Liver (tissue), 9 donors: Measurements from ENCODE around the gene RFPL1. TPM values are rescaled to one million over a fixed set of nuclear protein-coding genes. Genes with fewer than 3 reads are reported as not detected.
"Not testable (repeated sequence)": the region's sequence is repeated elsewhere in the genome, so short reads cannot be mapped to it uniquely, and the experiment has no call there.

Experiments
- DNase-seq: peaks from one replicate; pipeline ENCODE4 v3.0.0-alpha.2; 2017; ENCODE audit warnings: low spot score
- H3K27ac ChIP-seq, 2 donors: one replicate each; pipeline ENCODE4 v1.7.0; 2013; ENCODE audit warnings: inconsistent platforms in 2 of 2, low read length in 2 of 2, control low read depth in 1 of 2, low read depth in 1 of 2, mild to moderate bottlenecking in 1 of 2
- H3K27me3 ChIP-seq, 4 donors: one replicate each; pipeline versions ENCODE4 v1.6.1 to v1.7.0; 2013; ENCODE audit warnings: low read length in 3 of 4, inconsistent platforms in 1 of 4, mild to moderate bottlenecking in 1 of 4, moderate library complexity in 1 of 4; ENCODE audit not compliant: control insufficient read depth in 4 of 4, insufficient read depth in 4 of 4
- H3K36me3 ChIP-seq, 4 donors: one replicate each; pipeline versions ENCODE4 v1.6.1 to v1.7.0; 2013; ENCODE audit warnings: low read length in 3 of 4, mild to moderate bottlenecking in 3 of 4, low read depth in 1 of 4, moderate library complexity in 1 of 4; ENCODE audit not compliant: control insufficient read depth in 4 of 4, insufficient read depth in 3 of 4
- H3K4me1 ChIP-seq, 4 donors: one replicate each; pipeline versions ENCODE4 v1.6.1 to v1.7.0; 2013; ENCODE audit warnings: low read length in 3 of 4, mild to moderate bottlenecking in 3 of 4, moderate library complexity in 1 of 4; ENCODE audit not compliant: control insufficient read depth in 4 of 4, insufficient read depth in 4 of 4
- H3K4me3 ChIP-seq, 3 donors: one replicate each; pipeline versions ENCODE4 v1.6.1 to v1.7.0; 2013; ENCODE audit warnings: low read length in 3 of 3, control low read depth in 1 of 3, low read depth in 1 of 3, mild to moderate bottlenecking in 1 of 3
- H3K9ac ChIP-seq, 2 donors: one replicate each; pipeline ENCODE4 v1.7.0; 2013; ENCODE audit warnings: low read length in 2 of 2, mild to moderate bottlenecking in 2 of 2, moderate library complexity in 2 of 2, control low read depth in 1 of 2, low read depth in 1 of 2
- H3K9me3 ChIP-seq, 4 donors: one replicate each; pipeline versions ENCODE4 v1.6.1 to v1.7.0; 2013; ENCODE audit warnings: low read length in 3 of 4; ENCODE audit not compliant: control insufficient read depth in 4 of 4
- EGR1 ChIP-seq, 2 donors: IDR thresholded peaks; 2 replicates each; pipeline ENCODE4 v1.6.1; 2016 to 2018; ENCODE audit warnings: antibody characterized with exemption in 2 of 2, low read depth in 2 of 2
- FOXA2 ChIP-seq: IDR thresholded peaks from 2 replicates; pipeline ENCODE4 v1.6.1; 2016; ENCODE audit warnings: antibody characterized with exemption
- MAX ChIP-seq: IDR thresholded peaks from 2 replicates; pipeline ENCODE4 v1.6.1; 2016; ENCODE audit warnings: antibody characterized with exemption
- RAD21 ChIP-seq, 2 donors: IDR thresholded peaks; 2 replicates each; pipeline ENCODE4 v1.6.1; 2016; ENCODE audit warnings: antibody characterized with exemption in 2 of 2, mild to moderate bottlenecking in 2 of 2
- SP1 ChIP-seq: IDR thresholded peaks from 2 replicates; pipeline ENCODE4 v1.6.1; 2018; ENCODE audit warnings: antibody characterized with exemption, mild to moderate bottlenecking
- ZBTB33 ChIP-seq: IDR thresholded peaks from 2 replicates; pipeline ENCODE4 v1.6.1; 2016; ENCODE audit warnings: antibody characterized with exemption
- WGBS: extraction: QIAGEN DNeasy Blood & Tissue Kit; methylation state at CpG from one replicate; pipeline ENCODE4 v1.1.7; 2013; 5-methylcytosine and 5-hydroxymethylcytosine counted together
- polyA plus RNA-seq, 2 donors: library from polyadenylated mRNA; stranded (reverse) in 1 of 2; unstranded in 1 of 2; fragments of 200-250 nt in 1 of 2; fragments of >200 nt in 1 of 2; fragmentation: Nextera tagmentation in 1 of 2; extraction: Ambion mirVana in 1 of 2; gene quantifications; one replicate each; pipeline versions ENCODE4 v1.2.1 to v1.2.3, GENCODE V29; 2013 to 2015
- total RNA-seq, 2 donors: library from RNA; depleted of rRNA; stranded (reverse); fragments of >200 nt; gene quantifications; one replicate each; pipeline ENCODE4 v1.2.3, GENCODE V29; 2014
- donor health status: healthy.
- donor health status: healthy.
- donor health status: healthy.
- donor health status: healthy.
- donor health status: healthy.

The RFPL1 gene
- total RNA-seq (1 to 10 TPM in 1 of 2 donors, not detected in 1; 1.0 TPM), polyA plus RNA-seq (1 to 10 TPM in 1 of 2 donors, not detected in 1; 1.0 TPM)

- H3K9me3 ChIP-seq, H3K9ac ChIP-seq, H3K4me3 ChIP-seq, H3K36me3 ChIP-seq, H3K4me1 ChIP-seq, H3K27ac ChIP-seq, H3K27me3 ChIP-seq, DNase-seq: not testable (repeated sequence)
- WGBS, result 94% methylated on average over 10 of the region's 10 CpGs
Measured at GRCh38 chr22:29438283-29438682, at the start of gene RFPL1. Gene RFPL1 (plus strand): TSS chr22:29438583.

- peak in 1 of 2 donors; percentile 4 for TF ChIP-seq EGR1 (IDR thresholded peaks at IDR 0.05; ENCODE audit: low read depth in 2 of 2)
- no peak for TF ChIP-seq FOXA2
- no peaks in the 10 kb centered on the region for H3K27me3 ChIP-seq
- no peaks in the 10 kb centered on the region for H3K9me3 ChIP-seq
- peak overlapping the region; percentile 76 to 95 (median 82) for H3K4me3 ChIP-seq
- peak overlapping the region; percentile 30 to 36 for H3K9ac ChIP-seq
- peak overlapping the region; percentile 66 to 83 for H3K27ac ChIP-seq
- DNase-seq, result no peak
- peaks cover 0 to 2% (median 0%) of the 10 kb centered on the region in 4 donors for H3K36me3 ChIP-seq
- H3K4me1 ChIP-seq, result peaks cover 18 to 53% (median 40%) of the 10 kb centered on the region in 4 donors
- 30% methylated on average over 9 of the region's 9 CpGs for WGBS
Measured at GRCh38 chr22:29388759-29389090, 49.7 kb upstream of the RFPL1 start.

- H3K27me3 ChIP-seq, result no peaks in the 10 kb centered on the region
- TF ChIP-seq ZBTB33, result no peak
- no peak overlapping the region for H3K27ac ChIP-seq
- no peak overlapping the region for H3K4me3 ChIP-seq
- H3K9ac ChIP-seq, result no peak overlapping the region
- peaks cover 0 to 1% (median 0%) of the 10 kb centered on the region in 4 donors for H3K36me3 ChIP-seq
- WGBS, result 95% methylated on average over 6 of the region's 6 CpGs
- no peaks in the 10 kb centered on the region for H3K9me3 ChIP-seq
- H3K4me1 ChIP-seq, result peaks cover 14 to 43% (median 36%) of the 10 kb centered on the region in 4 donors
- DNase-seq, result no peak
Measured at GRCh38 chr22:29390270-29390669, 48.1 kb upstream of the RFPL1 start.

- no peak for DNase-seq
- no peak overlapping the region for H3K27ac ChIP-seq
- no peaks in the 10 kb centered on the region for H3K36me3 ChIP-seq
- H3K27me3 ChIP-seq, result no peaks in the 10 kb centered on the region
- WGBS, result 83% methylated on average over 8 of the region's 8 CpGs
- H3K4me3 ChIP-seq, result no peak overlapping the region
- no peaks in the 10 kb centered on the region for H3K9me3 ChIP-seq
- no peak overlapping the region for H3K9ac ChIP-seq
- peaks cover 13 to 31% (median 24%) of the 10 kb centered on the region in 4 donors for H3K4me1 ChIP-seq
- TF ChIP-seq RAD21 (IDR thresholded peaks at IDR 0.05) (no peak), SP1 (no peak), MAX (no peak), EGR1 (IDR thresholded peaks at IDR 0.05; ENCODE audit: low read depth in 2 of 2) (no peak)
Measured at GRCh38 chr22:29391546-29391945, 46.8 kb upstream of the RFPL1 start.
